Gastrocnemius medialis (tissue), 4 donors: ENCODE measurements around the gene PDF.

Experiments
- POLR2A ChIP-seq, 2 donors: fragments of 450-650 bp; IDR thresholded peaks; one replicate each; pipeline ENCODE4 v1.6.1; 2017; ENCODE audit warnings: antibody characterized with exemption in 2 of 2, mild to moderate bottlenecking in 2 of 2, moderate library complexity in 2 of 2
- TF ChIP-seq, protein P1 (sequence below), 5 experiments: fragments of 450-650 bp in 3 of 5; fragments of 200-600 bp in 2 of 5; sonication (generic) in 2 of 5; IDR thresholded peaks in 4 of 5; conservative IDR thresholded peaks in 1 of 5; 1 replicate in 4 of 5; 2 replicates in 1 of 5; pipeline ENCODE4 v1.5.1; 2016 to 2019; ENCODE audit warnings: antibody characterized with exemption in 5 of 5, mild to moderate bottlenecking in 3 of 5, moderate library complexity in 3 of 5

- TF ChIP-seq, protein P1, sequence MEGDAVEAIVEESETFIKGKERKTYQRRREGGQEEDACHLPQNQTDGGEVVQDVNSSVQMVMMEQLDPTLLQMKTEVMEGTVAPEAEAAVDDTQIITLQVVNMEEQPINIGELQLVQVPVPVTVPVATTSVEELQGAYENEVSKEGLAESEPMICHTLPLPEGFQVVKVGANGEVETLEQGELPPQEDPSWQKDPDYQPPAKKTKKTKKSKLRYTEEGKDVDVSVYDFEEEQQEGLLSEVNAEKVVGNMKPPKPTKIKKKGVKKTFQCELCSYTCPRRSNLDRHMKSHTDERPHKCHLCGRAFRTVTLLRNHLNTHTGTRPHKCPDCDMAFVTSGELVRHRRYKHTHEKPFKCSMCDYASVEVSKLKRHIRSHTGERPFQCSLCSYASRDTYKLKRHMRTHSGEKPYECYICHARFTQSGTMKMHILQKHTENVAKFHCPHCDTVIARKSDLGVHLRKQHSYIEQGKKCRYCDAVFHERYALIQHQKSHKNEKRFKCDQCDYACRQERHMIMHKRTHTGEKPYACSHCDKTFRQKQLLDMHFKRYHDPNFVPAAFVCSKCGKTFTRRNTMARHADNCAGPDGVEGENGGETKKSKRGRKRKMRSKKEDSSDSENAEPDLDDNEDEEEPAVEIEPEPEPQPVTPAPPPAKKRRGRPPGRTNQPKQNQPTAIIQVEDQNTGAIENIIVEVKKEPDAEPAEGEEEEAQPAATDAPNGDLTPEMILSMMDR (IDR thresholded peaks at IDR 0.05 in 4 of 5, conservative IDR thresholded peaks at IDR 0.05 in 1 of 5): no peak
- TF ChIP-seq POLR2A (IDR thresholded peaks at IDR 0.05): no peak
Observed at GRCh38 chr16:69285240-69285639, 45.1 kb downstream of the PDF start.
